D721Med (cell line): ENCODE results near the gene BCAS3.
"Not testable (repeated sequence)": the region's sequence is repeated elsewhere in the genome, so short reads cannot be mapped to it uniquely, and the experiment has no call there.

ENCODE experiments used
- DNase-seq: peaks from one replicate; pipeline ENCODE4 v3.0.0; 2011; ENCODE audit warnings: low spot score; ENCODE audit not compliant: insufficient read length
- FAIRE-seq: peaks from 2 replicates; lab custom pipeline; 2011; peaks lifted over from hg19 to GRCh38; lab: Jason Lieb, UNC
- TF ChIP-seq, protein P1 (sequence below): IDR thresholded peaks from 2 replicates; pipeline ENCODE4 v1.5.1; 2012; ENCODE audit warnings: mild to moderate bottlenecking, control low read depth; ENCODE audit not compliant: insufficient read depth; ENCODE audit errors: missing control alignments

BCAS3 gene

DNA sequence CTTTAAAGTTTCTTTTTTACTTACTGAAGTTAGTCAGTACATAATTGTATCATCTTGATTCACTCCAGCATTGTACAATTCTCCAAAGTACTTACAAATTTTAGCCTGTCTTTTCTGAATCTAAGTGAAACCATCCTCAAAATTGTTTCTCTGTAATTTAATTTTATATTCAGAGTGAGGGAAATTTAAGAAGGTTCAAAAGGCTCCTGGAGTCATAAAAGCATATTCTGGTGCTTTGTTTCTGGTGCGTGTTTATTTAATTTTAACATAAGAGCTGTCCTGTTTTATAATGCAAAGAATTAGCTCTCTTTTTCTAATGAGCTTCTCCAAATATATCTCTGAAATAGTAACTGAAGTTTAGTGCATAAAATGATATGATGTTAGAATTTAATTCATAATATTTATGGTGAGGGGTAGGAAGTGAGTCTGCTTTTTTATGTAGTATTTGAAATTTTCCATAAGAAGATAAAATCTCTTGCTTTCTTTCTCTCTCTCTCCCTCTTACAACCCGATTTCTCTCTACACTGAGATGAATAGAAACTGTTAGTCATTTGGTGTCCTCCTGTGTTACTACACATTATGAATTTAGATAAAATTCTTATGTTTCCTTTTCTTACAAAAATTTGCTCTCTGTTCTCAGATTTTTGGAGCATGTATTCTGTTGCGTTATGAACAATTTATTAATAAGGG lies 339.8 kb downstream of the BCAS3 start:
- FAIRE-seq (no peak), DNase-seq (no peak)
- TF ChIP-seq, protein P1, sequence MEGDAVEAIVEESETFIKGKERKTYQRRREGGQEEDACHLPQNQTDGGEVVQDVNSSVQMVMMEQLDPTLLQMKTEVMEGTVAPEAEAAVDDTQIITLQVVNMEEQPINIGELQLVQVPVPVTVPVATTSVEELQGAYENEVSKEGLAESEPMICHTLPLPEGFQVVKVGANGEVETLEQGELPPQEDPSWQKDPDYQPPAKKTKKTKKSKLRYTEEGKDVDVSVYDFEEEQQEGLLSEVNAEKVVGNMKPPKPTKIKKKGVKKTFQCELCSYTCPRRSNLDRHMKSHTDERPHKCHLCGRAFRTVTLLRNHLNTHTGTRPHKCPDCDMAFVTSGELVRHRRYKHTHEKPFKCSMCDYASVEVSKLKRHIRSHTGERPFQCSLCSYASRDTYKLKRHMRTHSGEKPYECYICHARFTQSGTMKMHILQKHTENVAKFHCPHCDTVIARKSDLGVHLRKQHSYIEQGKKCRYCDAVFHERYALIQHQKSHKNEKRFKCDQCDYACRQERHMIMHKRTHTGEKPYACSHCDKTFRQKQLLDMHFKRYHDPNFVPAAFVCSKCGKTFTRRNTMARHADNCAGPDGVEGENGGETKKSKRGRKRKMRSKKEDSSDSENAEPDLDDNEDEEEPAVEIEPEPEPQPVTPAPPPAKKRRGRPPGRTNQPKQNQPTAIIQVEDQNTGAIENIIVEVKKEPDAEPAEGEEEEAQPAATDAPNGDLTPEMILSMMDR: no peak

- no peak for DNase-seq
- FAIRE-seq: no peak
- TF ChIP-seq, protein P1: no peak
Measured at GRCh38 chr17:61018938-61019337, 341.3 kb downstream of the BCAS3 start.

GRCh38 chr17:61023996-61024395 lies 346.3 kb downstream of the BCAS3 start:
- no peak for DNase-seq
- FAIRE-seq: no peak
- TF ChIP-seq, protein P1: no peak

DNA sequence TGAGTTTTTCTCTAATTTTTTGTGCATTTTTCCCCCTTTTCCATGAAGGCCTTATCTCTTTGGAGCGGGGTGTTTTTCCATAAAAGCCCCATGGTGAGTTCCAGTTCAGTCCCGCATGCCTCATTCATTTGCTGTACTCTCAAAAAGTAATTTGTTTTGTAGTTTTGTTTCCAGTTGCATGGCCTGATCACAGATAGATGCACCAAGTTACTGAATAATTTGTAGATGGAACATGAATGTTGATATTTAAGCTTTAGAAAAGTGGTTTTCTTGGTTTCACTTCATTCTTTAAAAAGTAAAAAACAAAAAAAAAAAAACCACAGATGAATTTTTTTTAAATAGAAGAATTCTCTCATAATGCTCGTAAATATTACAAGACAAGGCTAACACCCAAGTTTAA lies 349.2 kb downstream of the BCAS3 start:
- TF ChIP-seq, protein P1: no peak
- DNase-seq (no peak), FAIRE-seq (no peak)

GRCh38 chr17:61029181-61029580 lies 351.5 kb downstream of the BCAS3 start:
- TF ChIP-seq, protein P1: no peak
- no peak for DNase-seq
- FAIRE-seq: no peak

DNA sequence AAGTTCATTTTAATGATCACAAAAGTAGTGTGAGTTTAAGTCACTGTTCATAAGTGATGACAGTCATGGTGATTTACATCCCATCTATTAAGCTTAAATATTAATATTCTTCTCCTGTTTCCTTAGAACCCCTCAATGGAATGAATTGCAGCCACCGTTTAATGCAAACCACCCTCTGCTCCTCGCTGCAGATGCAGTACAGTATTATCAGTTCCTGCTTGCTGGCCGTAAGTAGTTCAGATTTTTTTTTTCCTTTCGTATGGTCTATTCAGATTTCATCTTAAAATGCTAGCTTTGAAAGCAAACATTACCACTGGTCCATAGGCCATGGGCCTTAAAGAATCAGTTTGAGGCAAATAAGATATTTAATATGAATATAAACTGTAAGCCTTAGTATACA lies 363.0 kb downstream of the BCAS3 start:
- TF ChIP-seq, protein P1: no peak
- no peak for DNase-seq
- no peak for FAIRE-seq

DNA sequence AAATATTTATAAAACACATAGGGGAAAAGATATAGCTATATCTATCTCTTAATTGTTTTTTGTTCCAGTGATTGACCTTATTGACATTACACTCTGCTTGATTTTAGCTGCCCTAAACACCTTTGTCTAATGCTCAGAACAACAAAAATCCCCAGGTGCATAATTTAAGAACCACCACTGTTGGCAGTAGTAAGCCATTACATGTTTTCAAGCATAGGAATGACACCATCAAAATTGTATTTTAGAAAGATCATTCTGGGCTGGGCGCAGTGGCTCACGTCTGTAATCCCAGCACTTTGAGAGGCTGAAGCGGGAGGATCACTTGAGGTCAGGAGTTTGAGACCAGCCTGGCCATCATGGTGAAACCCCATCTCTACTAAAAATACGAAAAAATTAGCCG lies 364.7 kb downstream of the BCAS3 start:
- not testable (repeated sequence) for FAIRE-seq, DNase-seq
